T47D (cell line): ENCODE measurements around the gene BEST1.

Experiments used
- DNase-seq, 2 experiments: peaks; one replicate each; pipeline versions ENCODE4 v3.0.0 to v3.0.0-alpha.2; 2011 to 2012; ENCODE audit warnings: low read depth in 1 of 2, low spot score in 1 of 2
- JUND ChIP-seq: IDR thresholded peaks from 2 replicates; pipeline ENCODE4 v1.6.1; 2012; ENCODE audit warnings: low read depth
- in situ Hi-C: cut with HindIII; loops from 2 replicates; pipeline ENCODE4 v1.10.0; 2016; ENCODE audit warnings: low sequenced_read_pairs, low pct_unique_long_range_greater_than_20kb

Gene BEST1

DNA sequence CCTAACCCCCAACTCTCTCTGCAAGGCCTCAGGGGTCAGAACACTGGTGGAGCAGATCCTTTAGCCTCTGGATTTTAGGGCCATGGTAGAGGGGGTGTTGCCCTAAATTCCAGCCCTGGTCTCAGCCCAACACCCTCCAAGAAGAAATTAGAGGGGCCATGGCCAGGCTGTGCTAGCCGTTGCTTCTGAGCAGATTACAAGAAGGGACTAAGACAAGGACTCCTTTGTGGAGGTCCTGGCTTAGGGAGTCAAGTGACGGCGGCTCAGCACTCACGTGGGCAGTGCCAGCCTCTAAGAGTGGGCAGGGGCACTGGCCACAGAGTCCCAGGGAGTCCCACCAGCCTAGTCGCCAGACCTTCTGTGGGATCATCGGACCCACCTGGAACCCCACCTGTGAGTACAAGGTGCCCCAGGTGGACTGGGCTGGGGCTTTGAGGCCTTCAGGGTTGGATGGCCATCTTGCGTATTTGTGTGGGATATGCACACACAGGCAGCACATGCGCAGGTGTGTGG, at the start of gene BEST1:
BEST1 (plus strand) TSS at position 317 of the 513 bp plus-strand sequence. CDS start 1,456 bp downstream, outside the sequence.
- DNase-seq, result no peak
- TF ChIP-seq JUND, result no peak
- in situ Hi-C loops, result no loop called here

DNA sequence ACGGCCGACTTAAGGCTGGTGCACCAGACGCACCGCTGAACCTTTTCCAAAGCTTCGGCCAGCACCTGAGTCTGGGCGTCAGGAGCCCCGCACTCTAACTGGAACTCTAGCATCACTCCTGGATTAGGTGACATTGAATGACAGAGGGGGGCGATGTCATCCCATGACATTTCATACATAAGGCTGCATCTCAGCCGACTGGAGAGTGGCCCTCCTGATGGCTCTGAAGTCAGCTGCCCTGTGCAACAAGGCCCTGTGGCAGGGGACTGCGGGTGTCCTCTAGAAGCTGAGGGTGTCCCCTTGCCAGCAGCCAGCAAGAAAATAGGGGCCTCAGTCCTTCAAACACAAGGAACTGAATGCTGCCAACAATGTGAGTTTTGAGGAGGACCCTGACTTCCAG, 48.8 kb upstream of the BEST1 start:
- no peak for TF ChIP-seq JUND
- in situ Hi-C loops, result no loop called here
- DNase-seq, result no peak

DNA sequence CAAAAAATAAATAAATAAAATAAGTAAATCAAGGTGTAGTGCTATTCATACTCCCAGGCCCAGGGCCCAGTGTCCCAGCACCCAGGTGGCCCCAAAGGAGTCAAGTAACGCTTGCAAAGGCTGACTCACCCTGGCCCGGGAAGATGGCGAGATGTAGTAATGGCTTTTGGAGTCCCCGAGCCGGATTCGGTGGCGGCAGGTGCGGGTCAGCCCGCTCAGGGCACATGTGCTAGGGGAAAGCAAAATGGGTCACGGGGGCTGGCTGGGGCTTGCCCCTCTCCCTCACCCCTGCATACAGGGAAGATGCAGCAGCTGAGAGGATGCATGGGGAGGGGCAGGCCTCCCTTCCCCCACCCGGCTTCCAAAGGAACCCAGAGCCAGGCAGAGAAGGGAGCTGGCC, 47.8 kb upstream of the BEST1 start:
- no peak for TF ChIP-seq JUND
- no peak for DNase-seq
- in situ Hi-C loops, result no loop called here

DNA sequence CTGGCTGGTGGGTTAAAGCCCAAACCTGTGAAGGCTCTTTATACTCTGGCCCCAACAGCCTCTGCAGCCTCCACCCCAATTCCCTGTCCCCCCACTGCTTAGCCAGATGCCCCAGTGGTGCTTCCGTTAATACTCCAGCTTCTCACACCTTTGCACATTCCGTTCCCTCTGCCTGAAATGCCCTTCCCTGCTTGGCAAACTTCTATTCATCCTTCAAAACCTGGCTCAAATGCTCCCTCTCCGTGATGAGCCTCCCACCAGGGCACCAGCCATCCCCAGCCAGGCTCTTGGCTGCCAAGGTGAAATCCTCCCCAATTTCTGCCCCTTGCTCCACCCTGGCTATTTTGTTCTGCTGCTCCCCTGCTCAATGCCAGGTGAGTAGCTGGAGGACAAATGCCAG, 46.3 kb upstream of the BEST1 start:
- in situ Hi-C loops, result no loop called here
- TF ChIP-seq JUND, result no peak
- DNase-seq, result no peak

GRCh38 chr11:61904539-61905048, 45.6 kb upstream of the BEST1 start:
- in situ Hi-C loops, result no loop called here
- no peak for DNase-seq
- TF ChIP-seq JUND, result no peak

DNA sequence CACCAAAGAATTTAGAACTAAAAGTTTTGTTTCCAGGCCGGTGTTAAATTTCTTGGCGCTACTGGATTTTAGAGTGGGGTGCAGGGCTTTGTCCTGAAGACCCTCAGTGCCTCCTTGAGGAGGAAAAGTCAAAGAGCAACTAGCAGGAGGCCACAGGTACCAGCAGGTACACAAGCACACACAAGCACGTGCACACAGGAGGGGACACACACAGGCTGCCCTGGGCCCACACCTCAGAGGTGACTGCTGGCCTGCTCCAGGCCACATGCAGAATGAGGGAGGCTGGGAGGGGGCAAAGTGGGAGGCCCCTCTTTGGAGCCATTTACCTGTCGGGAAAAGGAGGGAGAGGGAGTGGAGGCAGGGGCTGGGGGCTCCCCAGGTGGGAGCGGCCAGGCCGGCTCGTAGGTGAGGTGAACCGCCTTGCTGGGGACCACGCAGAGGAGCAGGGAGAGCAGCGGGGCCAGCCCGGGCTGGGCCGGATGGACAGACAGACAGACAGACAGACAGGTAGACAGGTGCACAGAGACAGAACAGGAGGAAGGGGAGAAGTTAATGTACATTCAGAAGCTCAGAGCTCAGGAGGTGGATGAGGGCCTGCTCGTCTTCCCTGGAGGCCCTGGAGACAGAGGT, 45.0 kb upstream of the BEST1 start:
- no peak for DNase-seq
- no peak for TF ChIP-seq JUND
- in situ Hi-C loops, result no loop called here

DNA sequence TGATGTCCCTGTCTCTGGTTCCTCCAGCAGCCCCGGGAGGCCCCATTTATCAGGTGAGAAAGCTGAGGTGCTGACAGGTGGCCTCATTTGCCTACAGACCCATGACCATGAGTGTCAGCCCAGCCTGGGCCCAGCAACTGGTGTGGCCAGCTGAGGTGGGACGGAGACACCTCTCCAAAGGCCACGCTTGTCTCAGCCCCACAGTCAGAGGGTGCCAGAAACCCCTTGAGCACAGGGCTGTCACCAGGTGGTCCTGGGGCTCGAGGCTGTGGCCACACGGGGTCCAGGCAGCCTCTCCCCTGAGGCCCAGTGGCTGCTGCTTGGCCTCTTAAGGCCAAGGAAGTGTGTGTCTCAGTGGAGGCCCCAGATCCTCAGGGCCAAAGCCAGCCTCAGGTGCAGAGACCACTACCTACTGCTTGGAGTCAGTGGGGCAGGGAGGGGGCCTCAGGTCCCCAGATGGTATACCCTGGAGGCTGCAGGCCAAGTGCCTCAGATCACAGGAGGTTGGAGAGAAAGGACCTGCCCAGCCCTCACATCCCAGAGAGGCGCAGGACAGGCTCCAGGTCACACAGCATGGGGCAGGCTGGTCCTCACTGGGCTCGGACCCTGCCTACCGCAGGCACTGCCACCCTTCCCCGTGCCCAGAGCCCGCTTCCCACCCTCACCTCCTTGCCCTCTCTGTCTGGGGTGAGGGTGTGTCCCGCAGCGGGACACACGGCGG, 44.2 kb upstream of the BEST1 start:
- DNase-seq, result no peak
- TF ChIP-seq JUND, result no peak
- in situ Hi-C loops, result no loop called here

GRCh38 chr11:61906522-61906909, 43.6 kb upstream of the BEST1 start:
- TF ChIP-seq JUND, result no peak
- DNase-seq, result no peak
- in situ Hi-C loops, result no loop called here

DNA sequence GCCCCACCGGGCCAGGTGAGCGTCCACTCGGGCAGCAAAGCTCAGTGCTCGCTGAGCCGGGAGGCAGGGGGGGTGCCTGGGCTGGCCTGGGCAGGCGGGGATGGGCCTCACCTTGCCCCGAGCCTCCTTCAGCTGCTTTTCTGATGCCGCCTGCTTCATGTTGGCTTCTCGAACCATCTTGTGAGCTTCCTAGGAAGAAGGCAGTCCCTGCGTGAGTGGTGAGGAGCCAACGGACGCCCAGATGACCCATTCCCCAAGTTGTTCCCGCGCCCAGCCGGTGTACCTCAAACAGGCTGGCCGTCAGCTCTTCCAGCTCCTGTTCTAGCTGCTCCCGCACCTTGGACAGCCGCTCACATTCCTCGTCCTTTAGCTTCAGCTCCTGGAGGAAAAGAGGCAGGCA, 42.9 kb upstream of the BEST1 start:
- no peak for TF ChIP-seq JUND
- DNase-seq, result no peak
- in situ Hi-C loops, result no loop called here

- in situ Hi-C loops, result no loop called here
- TF ChIP-seq JUND, result no peak
- DNase-seq, result no peak
These were observed 42.1 kb upstream of the BEST1 start for GRCh38 chr11:61907871-61908729.

DNA sequence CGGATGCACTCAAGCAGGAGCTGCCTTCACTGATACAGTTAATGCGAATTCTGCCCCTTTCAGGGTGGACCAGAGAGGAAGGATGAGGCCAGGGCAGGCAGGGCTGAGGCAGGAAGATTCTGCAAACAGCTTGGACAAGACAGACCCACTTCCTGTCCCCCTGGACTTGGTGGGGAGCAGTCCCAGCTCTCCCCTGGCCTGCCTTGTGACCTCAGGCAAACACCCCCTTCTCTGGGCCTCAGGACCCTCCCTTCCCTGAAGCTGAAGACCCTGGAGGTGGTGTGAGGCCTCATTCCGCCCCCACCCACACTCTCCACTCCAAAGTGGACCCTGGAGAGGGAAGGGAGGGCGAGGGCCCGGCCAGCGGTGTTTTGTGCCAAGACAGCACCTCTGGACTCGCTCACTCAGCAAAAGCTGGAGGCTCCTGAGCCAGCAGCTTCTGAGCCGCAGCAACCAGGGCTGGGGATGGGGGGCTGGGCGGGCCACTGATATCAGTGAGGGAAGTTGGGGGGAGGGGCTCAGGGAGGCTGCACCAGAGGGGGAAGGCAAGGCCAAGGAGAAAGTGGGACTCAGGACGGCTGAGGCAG, 41.3 kb upstream of the BEST1 start:
- in situ Hi-C loops, result no loop called here
- no peak for TF ChIP-seq JUND
- no peak for DNase-seq
